ENCODE data around the gene FEM1B. TPM values are rescaled to one million over a fixed set of nuclear protein-coding genes. Genes with fewer than 3 reads are reported as not detected.

Gene FEM1B
- total and polyA plus RNA-seq, 3 donors from 2014 or later = 65.8 to 122 (median 86.3) TPM

- Histone ChIP-seq H3K4me3 (no peak overlapping the region), H3K27ac (no peak overlapping the region), H3K27me3 (no peaks in the 10 kb centered on the region), H3K9me3 (no peaks in the 10 kb centered on the region), H3K36me3 (ENCODE audit: low read depth, missing control alignments) (no peaks in the 10 kb centered on the region), H3K4me1 (peaks cover 13% of the 10 kb centered on the region)
- 40 to 42% methylated on average over 9 to 11 of the region's 11 CpGs for WGBS, 2 donors
- no peak for DNase-seq
- TF ChIP-seq CTCF (IDR thresholded peaks at IDR 0.05) (no peak), POLR2A (IDR thresholded peaks at IDR 0.05) (no peak)
- intact Hi-C loops (cut with DNase I; ENCODE audit: low total_unique reads) = no loop called here
These were observed 5.6 kb upstream of the FEM1B start for GRCh38 chr15:68271854-68272471.

DNA sequence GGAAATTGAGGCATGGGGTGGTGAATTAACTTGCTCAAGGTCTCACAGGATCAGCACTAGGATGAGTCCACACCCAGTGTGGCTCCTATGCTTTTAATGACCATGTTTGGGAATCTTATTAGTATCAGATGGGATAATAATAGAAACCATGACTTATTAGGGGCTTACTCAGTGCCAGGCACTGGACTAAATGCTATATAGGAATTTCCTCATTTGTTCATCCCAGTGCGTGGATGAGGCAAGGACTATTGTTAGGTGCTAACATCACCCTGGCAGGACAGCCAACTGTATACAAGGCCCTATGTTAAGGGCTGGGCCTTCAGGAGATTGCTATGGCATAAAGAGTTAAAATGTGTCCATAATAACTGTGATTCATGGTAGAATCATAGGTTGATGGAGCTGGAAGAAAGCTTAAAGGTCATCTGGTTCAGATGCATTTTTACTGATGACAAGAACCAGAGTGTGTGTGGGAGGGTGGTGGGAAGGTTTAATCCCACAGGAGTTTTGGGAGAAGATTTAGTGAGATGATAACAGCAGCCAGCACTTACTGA, 4.7 kb upstream of the FEM1B start:
- Histone ChIP-seq H3K9me3 (no peaks in the 10 kb centered on the region), H3K27me3 (no peaks in the 10 kb centered on the region), H3K36me3 (ENCODE audit: low read depth, missing control alignments) (no peaks in the 10 kb centered on the region), H3K4me1 (peaks cover 13% of the 10 kb centered on the region), H3K4me3 (no peak overlapping the region), H3K27ac (no peak overlapping the region)
- intact Hi-C loops (cut with DNase I; ENCODE audit: low total_unique reads) = no loop called here
- 88 to 89% methylated on average over 1 of the region's 1 CpG for WGBS, 2 donors
- TF ChIP-seq POLR2A (IDR thresholded peaks at IDR 0.05) = no peak
- TF ChIP-seq CTCF (IDR thresholded peaks at IDR 0.05) = no peak
- no peak for DNase-seq

DNA sequence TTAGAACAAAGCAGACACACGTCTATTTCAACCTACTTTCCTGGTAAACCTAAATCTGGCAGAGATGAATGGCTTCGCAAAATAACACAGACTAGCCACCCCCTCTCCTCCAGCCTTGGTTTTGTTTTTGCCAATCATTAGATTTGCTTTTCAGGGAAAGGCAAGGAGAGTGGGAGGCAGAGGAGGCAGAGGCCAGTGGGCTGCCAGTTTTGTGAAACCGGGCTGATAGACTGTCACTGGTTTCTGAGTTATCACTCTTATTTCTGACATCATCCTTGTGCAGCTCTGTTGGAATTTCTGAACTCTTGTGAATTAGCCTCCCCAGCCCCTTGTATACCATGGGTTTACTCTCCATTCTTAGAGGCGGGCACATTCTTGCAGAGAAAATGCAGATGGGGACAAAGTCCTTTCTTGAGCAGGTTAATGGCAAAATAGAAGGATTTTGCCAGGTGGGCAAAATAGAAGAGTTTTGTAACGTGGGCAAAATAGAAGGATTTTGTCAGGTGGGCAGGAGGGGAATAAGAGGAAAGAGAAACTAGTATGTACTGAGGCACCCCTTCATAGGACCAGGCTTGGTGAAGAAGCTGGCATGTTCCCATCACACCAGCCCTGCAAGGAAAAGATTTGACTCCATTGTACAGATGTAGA, 3.2 kb upstream of the FEM1B start:
- Histone ChIP-seq H3K9me3 (no peaks in the 10 kb centered on the region), H3K4me1 (peaks cover 9% of the 10 kb centered on the region), H3K4me3 (no peak overlapping the region), H3K36me3 (ENCODE audit: low read depth, missing control alignments) (no peaks in the 10 kb centered on the region), H3K27me3 (no peaks in the 10 kb centered on the region), H3K27ac (no peak overlapping the region)
- WGBS, 2 donors = 60 to 82% methylated on average over 5 of the region's 5 CpGs
- intact Hi-C loops (cut with DNase I; ENCODE audit: low total_unique reads) = no loop called here
- no peak for DNase-seq
- TF ChIP-seq CTCF (IDR thresholded peaks at IDR 0.05) (no peak), POLR2A (IDR thresholded peaks at IDR 0.05) (no peak)

DNA sequence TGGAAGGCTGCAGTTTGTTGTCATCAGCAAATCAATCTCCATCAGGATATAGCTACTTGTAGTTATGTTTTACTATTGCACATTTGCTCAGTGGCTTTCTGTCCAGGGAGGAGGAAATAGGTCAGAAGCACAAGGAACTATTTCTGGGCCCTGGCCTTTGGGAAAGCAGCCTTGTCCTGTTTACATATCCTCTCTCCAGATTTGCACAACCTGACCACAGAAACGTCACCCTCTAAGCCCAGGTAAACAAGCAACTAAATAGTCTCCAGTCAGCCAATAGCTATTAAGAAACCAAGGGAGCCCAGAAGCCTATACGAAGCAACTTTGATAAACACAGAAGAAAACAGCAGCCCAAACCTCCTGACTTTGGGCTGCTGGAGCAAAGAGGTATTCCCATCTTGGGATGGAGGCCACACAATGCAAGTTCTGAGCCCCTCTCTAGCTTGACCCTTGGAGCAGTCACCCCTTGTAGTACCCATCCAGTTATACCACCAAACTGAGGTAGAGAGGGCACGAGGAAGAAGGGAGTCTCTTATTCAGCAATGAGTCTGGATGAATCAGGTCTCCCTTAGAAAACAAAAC, 2.3 kb upstream of the FEM1B start:
- H3K36me3 ChIP-seq (ENCODE audit: low read depth, missing control alignments) = no peaks in the 10 kb centered on the region
- WGBS, 2 donors = 68 to 86% methylated on average over 3 of the region's 3 CpGs
- no peaks in the 10 kb centered on the region for H3K9me3 ChIP-seq
- no peak for TF ChIP-seq CTCF (IDR thresholded peaks at IDR 0.05)
- TF ChIP-seq POLR2A (IDR thresholded peaks at IDR 0.05) = no peak
- H3K27ac ChIP-seq = no peak overlapping the region
- no peaks in the 10 kb centered on the region for H3K27me3 ChIP-seq
- DNase-seq = no peak
- H3K4me3 ChIP-seq = no peak overlapping the region
- intact Hi-C loops (cut with DNase I; ENCODE audit: low total_unique reads) = no loop called here
- peaks cover 17% of the 10 kb centered on the region for H3K4me1 ChIP-seq

All from testis (tissue), 3 donors.